ENCODE results near the gene ZYX.
"Not testable (repeated sequence)": the region's sequence is repeated elsewhere in the genome, so short reads cannot be mapped to it uniquely, and the experiment has no call there.

The ZYX gene

GRCh38 chr7:143387156-143387975, 6.2 kb downstream of the ZYX start:
- DNase-seq, result no peak

GRCh38 chr7:143388051-143388450, 6.9 kb downstream of the ZYX start:
- no peak for DNase-seq

- DNase-seq, result no peak
Observed at GRCh38 chr7:143388491-143389101, 7.5 kb downstream of the ZYX start.

GRCh38 chr7:143389316-143390103, 8.4 kb downstream of the ZYX start:
- no peak for DNase-seq

DNA sequence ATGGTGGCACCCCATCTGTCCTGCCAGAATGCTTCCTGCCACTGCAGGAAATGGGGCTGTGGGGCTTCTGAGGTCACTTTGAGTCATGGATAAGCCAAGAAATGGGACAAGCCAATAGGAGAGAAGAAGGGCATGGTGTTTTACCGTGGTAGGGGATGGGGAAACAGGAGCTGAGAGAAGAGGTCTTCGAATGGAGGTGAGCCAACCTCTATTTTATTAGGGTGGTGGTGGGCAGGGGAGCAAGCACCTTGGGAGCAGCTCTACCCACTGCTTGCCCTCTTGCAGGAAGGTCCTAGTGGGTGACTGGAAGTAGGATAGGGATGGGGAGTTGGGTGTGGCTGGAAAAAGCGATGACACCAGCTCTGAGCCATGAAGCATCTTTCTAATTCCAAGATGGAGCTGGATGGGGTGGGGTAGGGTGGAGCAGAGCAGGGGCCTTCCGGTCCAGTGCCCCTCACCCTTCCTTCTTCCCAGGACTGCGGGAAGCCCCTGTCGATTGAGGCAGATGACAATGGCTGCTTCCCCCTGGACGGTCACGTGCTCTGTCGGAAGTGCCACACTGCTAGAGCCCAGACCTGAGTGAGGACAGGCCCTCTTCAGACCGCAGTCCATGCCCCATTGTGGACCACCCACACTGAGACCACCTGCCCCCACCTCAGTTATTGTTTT, 9.1 kb downstream of the ZYX start:
- no peak for DNase-seq

DNA sequence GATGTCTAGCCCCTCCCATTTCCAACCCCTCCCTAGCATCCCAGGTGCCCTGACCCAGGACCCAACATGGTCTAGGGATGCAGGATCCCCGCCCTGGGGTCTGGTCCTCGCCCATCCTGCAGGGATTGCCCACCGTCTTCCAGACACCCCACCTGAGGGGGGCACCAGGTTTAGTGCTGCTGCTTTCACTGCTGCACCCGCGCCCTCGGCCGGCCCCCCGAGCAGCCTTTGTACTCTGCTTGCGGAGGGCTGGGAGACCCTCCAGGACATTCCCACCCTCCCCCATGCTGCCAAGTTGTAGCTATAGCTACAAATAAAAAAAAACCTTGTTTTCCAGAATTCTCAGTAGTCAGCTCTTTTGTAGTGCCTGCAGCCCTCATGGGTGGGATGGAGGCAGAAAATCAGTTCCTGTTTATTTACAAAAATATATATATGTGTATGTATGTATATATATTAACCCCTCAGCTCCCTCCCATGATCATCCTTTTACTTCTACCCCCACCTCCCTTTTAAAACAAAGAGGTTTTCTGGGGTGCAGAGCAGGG, 9.7 kb downstream of the ZYX start:
- DNase-seq, result no peak

DNA sequence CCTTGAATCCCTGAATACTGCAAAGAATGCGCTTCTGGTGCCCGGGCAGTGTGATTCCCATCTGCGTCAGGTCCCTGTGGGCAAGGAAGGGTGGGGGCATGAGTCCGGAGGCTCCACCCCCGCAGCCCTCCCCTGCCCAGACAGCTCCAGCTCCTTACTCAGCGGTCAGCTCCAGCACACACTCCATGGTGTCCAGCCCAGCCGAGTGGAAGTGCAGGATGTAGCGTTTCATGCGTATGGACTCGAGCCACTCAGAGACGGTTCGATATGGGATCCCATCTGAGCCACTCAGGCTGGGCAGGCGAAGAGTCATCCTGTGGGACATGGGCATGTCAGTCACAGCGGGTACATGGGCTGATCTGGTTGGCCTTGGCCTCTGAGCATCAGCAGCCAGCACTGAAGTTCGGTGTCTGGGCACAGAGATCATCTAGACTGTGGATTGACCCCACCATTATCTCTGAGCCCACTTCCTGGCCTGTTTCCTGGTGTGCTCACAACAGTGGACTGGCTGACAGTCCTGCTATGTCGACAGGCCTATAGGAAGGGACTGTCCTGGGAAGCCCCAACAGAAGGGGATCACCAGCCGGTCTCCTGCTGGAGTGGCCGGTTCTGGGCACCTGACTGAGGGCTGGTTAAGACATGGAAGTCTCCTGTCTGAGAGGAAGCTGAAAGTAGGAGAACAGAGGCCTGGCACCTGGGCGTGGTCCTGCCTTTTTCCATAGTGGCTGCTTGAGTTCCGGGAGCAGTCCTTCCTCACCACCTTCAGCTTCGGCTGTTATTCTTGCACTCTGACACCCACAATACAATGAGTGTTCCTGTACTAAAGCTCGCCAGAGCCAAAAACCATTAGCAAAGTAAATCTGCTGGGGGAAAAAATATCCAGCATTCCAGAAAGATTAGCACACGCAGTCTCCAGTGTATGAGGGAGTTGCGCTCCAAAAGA, 10.6 kb downstream of the ZYX start:
- DNase-seq, result no peak

- not testable (repeated sequence) for DNase-seq
Observed at GRCh38 chr7:143392427-143392826, 11.3 kb downstream of the ZYX start.

- DNase-seq, result no peak
Observed at GRCh38 chr7:143392875-143393266, 11.7 kb downstream of the ZYX start.

GRCh38 chr7:143393267-143394041, 12.3 kb downstream of the ZYX start:
- no peak for DNase-seq

GRCh38 chr7:143394068-143394467, 12.9 kb downstream of the ZYX start:
- no peak for DNase-seq

GRCh38 chr7:143394777-143395176, 13.6 kb downstream of the ZYX start:
- no peak for DNase-seq

DNA sequence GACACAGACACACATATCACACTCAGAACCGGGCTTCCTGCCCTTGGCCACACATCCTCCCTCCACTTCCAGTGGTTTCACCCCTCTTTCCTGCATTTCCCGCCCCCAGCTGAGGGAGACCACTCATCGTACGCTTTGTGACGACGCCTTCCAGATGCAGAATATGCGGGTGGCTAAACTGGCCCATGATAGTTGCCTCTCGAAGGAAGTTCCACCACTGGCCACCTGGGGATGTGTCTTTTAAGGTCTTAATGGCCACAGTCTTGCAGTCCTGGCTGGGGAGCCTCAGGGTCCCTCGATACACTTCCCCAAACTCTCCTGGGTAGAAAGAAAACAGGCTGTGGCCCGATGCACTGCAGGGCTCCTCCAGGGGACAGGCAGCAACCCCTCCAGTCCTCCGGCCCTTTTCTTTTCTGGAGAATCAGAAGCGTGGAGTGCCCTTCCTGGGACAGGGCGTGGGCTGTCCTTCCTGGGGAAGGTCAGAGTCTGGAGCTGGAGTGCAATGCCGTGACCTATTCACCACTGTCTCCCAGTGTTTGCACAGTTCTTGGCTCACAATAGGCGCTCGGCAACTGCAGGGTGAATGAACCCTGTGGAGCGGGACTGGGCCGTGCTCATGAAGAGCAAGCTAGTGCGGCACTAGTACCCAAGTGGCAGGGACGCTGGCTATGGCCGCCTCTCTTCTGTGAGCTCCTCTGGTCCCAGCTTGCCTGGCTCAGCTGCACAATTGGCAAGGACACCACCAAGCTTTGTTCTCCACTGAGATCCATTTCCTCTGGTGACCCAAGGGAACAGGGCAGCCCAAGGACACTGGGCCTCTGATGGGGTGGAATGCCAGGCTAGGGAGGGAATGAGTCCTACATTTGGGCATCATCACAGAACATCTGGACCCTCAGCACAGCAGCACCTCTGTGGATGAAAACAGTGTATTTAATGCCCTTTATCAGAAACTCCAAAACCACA, 14.3 kb downstream of the ZYX start:
- DNase-seq, result no peak

DNA sequence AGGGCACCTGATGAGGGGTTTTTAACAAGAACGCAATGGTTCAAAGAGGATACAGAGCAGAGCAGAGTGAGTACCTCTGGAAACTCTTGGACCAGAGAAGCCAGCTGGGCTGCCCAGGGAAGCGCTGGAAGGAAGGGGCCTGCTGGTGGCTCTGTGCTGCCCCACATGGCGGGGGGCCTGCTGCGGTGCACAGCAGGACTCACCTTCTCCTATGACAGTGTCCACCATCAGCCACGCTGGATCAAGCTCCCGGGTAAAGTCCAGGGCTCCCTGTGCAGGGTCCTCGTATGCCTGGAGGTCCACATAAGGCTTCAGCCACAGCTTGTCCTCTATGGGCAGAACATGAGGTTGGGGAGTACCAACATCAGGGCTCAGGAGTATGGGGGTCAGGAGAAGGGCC, 15.0 kb downstream of the ZYX start:
- no peak for DNase-seq

- no peak for DNase-seq
Observed at GRCh38 chr7:143396625-143397556, 15.7 kb downstream of the ZYX start.

DNA sequence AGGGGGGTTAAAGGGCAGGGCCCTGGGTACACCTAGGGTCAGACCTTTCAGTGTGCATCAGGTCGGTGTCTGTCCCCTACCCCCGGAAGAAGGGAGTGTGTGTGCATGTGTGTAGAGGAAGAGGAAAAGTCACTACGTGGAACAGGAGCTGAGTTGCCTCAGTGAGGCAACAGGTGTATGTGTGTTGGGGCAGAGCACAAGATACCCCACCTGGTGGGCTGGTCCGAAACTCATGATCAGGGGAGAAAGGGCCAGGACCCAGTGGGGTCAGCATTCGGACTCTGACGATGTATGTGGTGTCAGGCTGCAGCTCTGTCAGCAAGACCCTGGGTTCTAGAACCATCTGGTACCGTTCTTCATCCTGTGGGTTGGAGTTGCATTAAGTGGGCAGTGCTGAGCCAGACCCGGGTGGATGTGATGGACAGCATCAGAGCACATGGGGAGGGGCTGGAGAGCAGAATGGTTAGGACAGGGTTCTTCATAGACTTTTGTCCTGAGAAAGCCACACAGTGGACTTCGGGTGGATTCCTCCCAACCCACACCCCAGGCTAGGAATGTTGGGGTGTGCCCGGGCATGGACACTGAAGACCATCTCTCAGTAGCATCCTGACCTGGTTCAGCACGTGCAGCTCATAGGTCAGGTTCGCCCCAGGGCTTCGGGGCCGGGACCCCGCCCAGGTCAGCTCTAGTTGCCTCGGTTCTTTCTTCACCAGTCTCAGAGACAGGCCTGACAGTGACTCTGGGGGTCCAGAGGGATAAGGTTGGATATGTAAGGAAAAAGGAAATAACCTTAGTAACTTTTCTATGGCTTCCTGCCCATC, 16.8 kb downstream of the ZYX start:
- no peak for DNase-seq

- DNase-seq, result no peak
Observed at GRCh38 chr7:143398616-143399015, 17.5 kb downstream of the ZYX start.

GRCh38 chr7:143399151-143399550, 18.0 kb downstream of the ZYX start:
- no peak for DNase-seq
